Measurements from ENCODE around the gene SYT9. TPM values are rescaled to one million over a fixed set of nuclear protein-coding genes. Genes with fewer than 3 reads are reported as not detected.

The SYT9 gene
- total RNA-seq, 1 donor = 0.09 TPM

GRCh38 chr11:7490054-7490453 lies 238.3 kb downstream of the SYT9 start:
- no peak for TF ChIP-seq CTCF (IDR thresholded peaks at IDR 0.05; ENCODE audit: insufficient read depth, low read length)
- peak; percentile 81 for DNase-seq (ENCODE audit: low read depth)
- H3K4me3 ChIP-seq (ENCODE audit: low read depth, low read length) = no peak overlapping the region

GRCh38 chr11:7490535-7490934 lies 238.8 kb downstream of the SYT9 start:
- DNase-seq (ENCODE audit: low read depth) = peak; percentile 56
- TF ChIP-seq CTCF (IDR thresholded peaks at IDR 0.05; ENCODE audit: insufficient read depth, low read length) = peak; percentile 25
- no peak overlapping the region for H3K4me3 ChIP-seq (ENCODE audit: low read depth, low read length)

- peak; percentile 46 for DNase-seq (ENCODE audit: low read depth)
- no peak overlapping the region for H3K4me3 ChIP-seq (ENCODE audit: low read depth, low read length)
- no peak for TF ChIP-seq CTCF (IDR thresholded peaks at IDR 0.05; ENCODE audit: insufficient read depth, low read length)
Measured at GRCh38 chr11:7492253-7492652, 240.5 kb downstream of the SYT9 start.

- TF ChIP-seq CTCF (IDR thresholded peaks at IDR 0.05; ENCODE audit: insufficient read depth, low read length) = no peak
- H3K4me3 ChIP-seq (ENCODE audit: low read depth, low read length) = no peak overlapping the region
- no peak for DNase-seq (ENCODE audit: low read depth)
Measured at GRCh38 chr11:7493670-7494069, 242.0 kb downstream of the SYT9 start.

GRCh38 chr11:7494086-7494745 lies 242.5 kb downstream of the SYT9 start:
- TF ChIP-seq CTCF (IDR thresholded peaks at IDR 0.05; ENCODE audit: insufficient read depth, low read length) = no peak
- no peak for DNase-seq (ENCODE audit: low read depth)
- H3K4me3 ChIP-seq (ENCODE audit: low read depth, low read length) = no peak overlapping the region

GRCh38 chr11:7495882-7496551 lies 244.3 kb downstream of the SYT9 start:
- TF ChIP-seq CTCF (IDR thresholded peaks at IDR 0.05; ENCODE audit: insufficient read depth, low read length) = no peak
- no peak overlapping the region for H3K4me3 ChIP-seq (ENCODE audit: low read depth, low read length)
- no peak for DNase-seq (ENCODE audit: low read depth)

Measured in fibroblast of the aortic adventitia (primary cell).